Neuron (in vitro differentiated cells): Measurements from ENCODE around the gene GLCCI1.
"Not testable (repeated sequence)": the region's sequence is repeated elsewhere in the genome, so short reads cannot be mapped to it uniquely, and the experiment has no call there.

Experiments used
- H2AFZ ChIP-seq: one replicate; pipeline ENCODE4 v1.6.1; 2013; ENCODE audit warnings: low read depth, mild to moderate bottlenecking, inconsistent platforms, low read length, moderate library complexity
- H3K27me3 ChIP-seq: one replicate; pipeline ENCODE4 v1.6.1; 2013; ENCODE audit warnings: low read length; ENCODE audit not compliant: insufficient read depth
- H3K36me3 ChIP-seq: one replicate; pipeline ENCODE4 v1.6.1; 2013; ENCODE audit warnings: low read length; ENCODE audit not compliant: insufficient read depth
- H3K4me1 ChIP-seq: one replicate; pipeline ENCODE4 v1.6.1; 2013; ENCODE audit warnings: low read length; ENCODE audit not compliant: insufficient read depth
- H3K4me3 ChIP-seq: 2 replicates; pipeline ENCODE4 v1.5.1; 2013; ENCODE audit warnings: mild to moderate bottlenecking, low read length, moderate library complexity
- H3K9me3 ChIP-seq: one replicate; pipeline ENCODE4 v1.6.1; 2013; ENCODE audit warnings: low read length

GLCCI1 gene

DNA sequence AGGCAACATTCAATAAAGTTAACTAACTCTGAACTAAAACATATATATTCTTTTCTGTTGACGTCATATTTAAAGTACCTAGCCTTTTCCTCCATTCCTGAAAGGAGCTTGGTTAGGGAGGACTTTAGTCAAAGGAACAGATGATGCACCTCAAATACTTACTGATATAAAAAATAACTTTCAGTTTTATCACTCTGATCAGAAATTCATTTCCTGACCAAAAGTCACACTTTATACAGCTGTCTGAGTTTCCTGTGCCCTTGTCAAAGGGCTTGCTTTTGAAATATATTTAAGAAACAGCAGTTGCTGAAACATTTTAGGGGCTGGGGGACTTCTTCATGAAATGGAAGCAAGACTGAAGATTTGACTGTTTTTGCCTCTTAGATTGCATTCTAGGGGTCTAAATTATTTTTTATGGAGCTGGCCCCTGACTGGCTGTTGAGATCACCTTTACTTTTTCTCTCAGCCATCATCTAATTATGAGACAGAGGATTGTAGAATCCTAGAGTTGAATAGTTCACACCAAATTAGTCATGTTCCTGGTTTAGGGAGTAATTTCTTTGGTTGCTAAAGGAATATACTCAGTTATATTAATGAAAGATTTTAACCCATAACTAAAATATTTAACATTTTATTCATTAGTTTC is 46.6 kb downstream of the GLCCI1 start:
- peaks cover 20% of the 10 kb centered on the region for H3K36me3 ChIP-seq
- no peaks in the 10 kb centered on the region for H3K9me3 ChIP-seq
- H3K27me3 ChIP-seq = no peaks in the 10 kb centered on the region
- H3K4me1 ChIP-seq = no peaks in the 10 kb centered on the region
- H3K4me3 ChIP-seq = no peak overlapping the region
- H2AFZ ChIP-seq = no peak overlapping the region

DNA sequence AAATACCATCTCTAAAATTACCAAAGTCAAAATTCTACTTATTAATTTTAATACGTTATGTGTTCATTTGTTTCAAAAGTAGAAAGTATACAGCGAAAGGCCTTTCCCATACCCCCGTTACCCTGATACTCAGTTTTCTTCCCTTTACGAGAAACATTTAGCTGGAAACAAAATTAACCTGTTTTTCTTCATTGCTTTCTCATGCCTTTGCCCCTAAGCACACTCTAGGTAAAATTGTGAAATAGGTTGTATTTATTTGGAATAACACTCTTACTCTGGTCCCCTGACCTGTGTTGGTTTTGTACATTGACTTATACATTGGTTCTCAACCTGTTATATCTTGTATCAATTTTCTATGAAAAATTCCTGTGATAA is 47.1 kb downstream of the GLCCI1 start:
- H2AFZ ChIP-seq = no peak overlapping the region
- no peaks in the 10 kb centered on the region for H3K27me3 ChIP-seq
- no peak overlapping the region for H3K4me3 ChIP-seq
- H3K9me3 ChIP-seq = no peaks in the 10 kb centered on the region
- H3K36me3 ChIP-seq = peaks cover 19% of the 10 kb centered on the region
- no peaks in the 10 kb centered on the region for H3K4me1 ChIP-seq

DNA sequence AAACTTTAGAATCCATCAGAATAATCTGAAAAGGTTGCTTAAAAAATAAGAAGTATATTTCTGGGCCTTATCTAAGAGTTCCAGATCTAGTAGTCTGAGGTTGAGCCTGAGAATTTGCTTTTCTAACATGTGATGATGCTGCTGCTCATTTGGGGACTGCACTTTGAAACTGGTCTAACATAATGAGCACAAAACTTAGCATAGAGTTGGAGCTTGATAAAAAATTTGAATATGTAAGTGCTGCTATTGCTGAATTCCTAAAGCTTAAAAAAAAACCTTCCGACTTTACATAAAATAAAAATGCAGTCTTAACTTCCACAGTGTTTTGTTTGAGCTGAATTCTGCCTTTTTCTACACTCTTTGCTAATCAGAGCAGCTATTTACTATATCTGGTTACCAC is 48.8 kb downstream of the GLCCI1 start:
- peaks cover 11% of the 10 kb centered on the region for H3K36me3 ChIP-seq
- H3K4me3 ChIP-seq = no peak overlapping the region
- H3K4me1 ChIP-seq = no peaks in the 10 kb centered on the region
- no peaks in the 10 kb centered on the region for H3K9me3 ChIP-seq
- no peaks in the 10 kb centered on the region for H3K27me3 ChIP-seq
- H2AFZ ChIP-seq = no peak overlapping the region

DNA sequence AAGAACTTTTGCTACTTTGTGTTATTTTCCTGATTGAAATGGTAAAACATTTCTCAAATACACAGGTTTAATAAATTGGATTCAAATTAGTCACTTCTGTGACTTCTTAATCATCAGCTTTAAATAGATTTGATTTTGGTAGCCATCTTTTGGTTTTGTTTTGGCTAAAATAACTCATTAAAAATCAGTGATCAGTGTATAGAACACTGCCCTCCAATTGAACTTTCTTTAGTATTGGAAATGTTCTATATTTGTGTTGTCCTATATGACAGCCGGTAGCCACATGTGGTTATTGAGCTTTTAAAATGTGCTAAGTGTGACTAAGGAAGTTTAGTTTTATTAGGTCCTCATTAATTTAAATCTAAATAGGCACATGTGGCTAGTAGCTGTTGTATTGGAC is 50.4 kb downstream of the GLCCI1 start:
- Histone ChIP-seq H3K4me1 (no peaks in the 10 kb centered on the region), H3K4me3 (no peak overlapping the region), H3K9me3 (no peaks in the 10 kb centered on the region), H2AFZ (no peak overlapping the region), H3K36me3 (peaks cover 18% of the 10 kb centered on the region), H3K27me3 (no peaks in the 10 kb centered on the region)

DNA sequence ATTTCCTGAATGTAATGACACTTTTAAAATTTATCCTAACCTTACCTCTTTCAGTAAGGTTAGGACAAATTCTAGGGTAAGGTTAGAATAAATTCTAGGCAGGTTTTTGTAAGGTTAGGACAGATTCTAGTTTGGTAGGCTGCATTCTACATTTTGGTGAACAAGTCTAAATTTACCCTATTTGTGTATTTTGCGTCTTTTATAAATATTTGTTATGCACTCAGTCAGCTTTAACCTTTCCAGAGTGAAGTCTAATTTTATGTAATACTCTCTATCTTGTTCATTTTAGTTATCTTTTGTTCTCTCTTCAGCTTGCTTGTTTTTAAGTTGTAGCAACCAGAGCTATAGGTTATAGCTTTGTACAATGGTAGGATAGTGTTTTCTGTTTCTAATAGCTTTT is 54.0 kb downstream of the GLCCI1 start:
- no peak overlapping the region for H2AFZ ChIP-seq
- H3K4me3 ChIP-seq = no peak overlapping the region
- H3K9me3 ChIP-seq = peaks cover 15% of the 10 kb centered on the region
- no peaks in the 10 kb centered on the region for H3K27me3 ChIP-seq
- no peaks in the 10 kb centered on the region for H3K4me1 ChIP-seq
- H3K36me3 ChIP-seq = peaks cover 36% of the 10 kb centered on the region

DNA sequence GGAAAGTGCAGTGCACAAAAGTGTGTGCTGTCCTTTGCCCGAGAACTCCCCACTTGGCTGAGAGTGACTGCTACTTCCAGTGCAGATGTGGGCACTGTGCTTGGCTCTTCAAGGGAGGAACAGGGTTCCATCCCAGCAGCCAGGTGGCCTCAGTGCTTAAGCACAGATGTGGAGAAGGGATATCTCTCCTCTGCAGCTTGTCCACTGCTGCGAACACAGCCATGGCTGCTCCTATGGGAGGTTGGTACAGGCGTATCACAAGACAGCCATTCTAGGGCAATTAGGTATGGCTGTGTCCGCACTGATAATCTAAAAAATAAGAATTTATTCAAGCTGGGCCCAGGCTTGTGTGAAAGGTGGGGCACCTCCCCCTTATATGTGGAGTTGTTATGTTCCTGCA is 66.6 kb downstream of the GLCCI1 start:
- Histone ChIP-seq H3K4me1 (no peaks in the 10 kb centered on the region), H3K36me3 (peaks cover 23% of the 10 kb centered on the region), H3K4me3 (no peak overlapping the region), H3K27me3 (no peaks in the 10 kb centered on the region), H2AFZ (no peak overlapping the region), H3K9me3 (peaks cover 16% of the 10 kb centered on the region)

DNA sequence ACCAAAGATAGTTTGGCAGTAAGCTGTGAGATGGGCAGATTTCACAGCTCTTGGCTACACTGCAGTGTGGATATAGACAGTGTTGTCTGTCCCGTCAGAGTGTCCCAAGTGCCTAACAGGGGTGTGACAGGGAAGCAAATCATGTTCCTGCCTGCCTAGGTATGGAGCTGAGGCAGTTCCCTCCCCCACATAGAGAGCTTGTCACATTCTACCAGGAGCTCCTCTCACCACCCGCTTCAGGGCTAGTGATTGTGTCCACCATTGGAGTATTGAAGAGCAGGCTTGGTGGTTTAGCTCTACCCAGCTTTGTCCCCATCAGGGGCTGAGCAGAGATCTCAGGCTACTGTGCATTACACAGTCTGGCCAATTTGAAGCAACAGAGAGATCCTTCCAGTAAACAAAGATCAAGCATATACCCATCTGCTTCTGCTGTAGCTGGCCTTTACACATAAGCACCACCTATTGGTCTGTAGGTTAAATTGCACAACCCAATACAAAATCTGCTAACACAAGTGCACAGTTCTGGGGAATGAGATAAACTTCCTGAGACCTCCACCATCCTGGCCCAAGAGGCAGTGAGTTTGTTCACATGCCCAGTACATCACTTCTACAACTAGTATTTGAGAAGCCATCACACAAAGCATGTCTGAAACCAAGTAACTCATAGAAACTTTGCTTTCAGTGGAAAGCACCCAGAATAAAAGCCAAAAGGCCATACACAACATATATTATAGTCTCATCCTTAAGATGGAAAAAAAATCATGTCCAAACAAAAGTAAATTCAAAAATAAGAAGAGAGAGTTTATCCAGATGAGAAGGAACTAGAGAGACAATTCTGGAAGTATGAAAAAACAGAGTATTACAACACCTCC is 67.3 kb downstream of the GLCCI1 start:
- no peaks in the 10 kb centered on the region for H3K4me1 ChIP-seq
- H3K27me3 ChIP-seq = no peaks in the 10 kb centered on the region
- H3K36me3 ChIP-seq = peaks cover 23% of the 10 kb centered on the region
- no peak overlapping the region for H2AFZ ChIP-seq
- H3K4me3 ChIP-seq = no peak overlapping the region
- peaks cover 16% of the 10 kb centered on the region for H3K9me3 ChIP-seq

DNA sequence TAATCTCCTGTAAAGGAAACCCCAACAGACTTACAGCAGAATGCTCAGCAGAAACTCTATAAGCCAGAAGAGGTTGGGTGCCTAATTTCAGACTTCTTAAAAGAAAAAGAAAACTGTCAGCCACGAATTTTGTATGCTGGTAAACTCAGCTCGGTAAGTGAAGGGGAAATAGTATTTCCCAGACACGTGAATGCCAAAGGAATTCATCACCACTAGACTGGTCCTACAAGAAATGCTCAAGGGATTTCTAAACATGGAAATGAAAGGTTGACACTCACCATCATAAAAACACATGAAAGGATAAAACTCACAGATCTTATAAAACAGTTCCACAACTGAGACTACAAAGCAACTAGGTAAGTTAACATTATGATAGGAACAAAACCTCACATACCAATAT is 68.6 kb downstream of the GLCCI1 start:
- peaks cover 23% of the 10 kb centered on the region for H3K36me3 ChIP-seq
- no peaks in the 10 kb centered on the region for H3K4me1 ChIP-seq
- peaks cover 16% of the 10 kb centered on the region for H3K9me3 ChIP-seq
- H3K27me3 ChIP-seq = no peaks in the 10 kb centered on the region
- H2AFZ ChIP-seq = no peak overlapping the region
- H3K4me3 ChIP-seq = no peak overlapping the region

DNA sequence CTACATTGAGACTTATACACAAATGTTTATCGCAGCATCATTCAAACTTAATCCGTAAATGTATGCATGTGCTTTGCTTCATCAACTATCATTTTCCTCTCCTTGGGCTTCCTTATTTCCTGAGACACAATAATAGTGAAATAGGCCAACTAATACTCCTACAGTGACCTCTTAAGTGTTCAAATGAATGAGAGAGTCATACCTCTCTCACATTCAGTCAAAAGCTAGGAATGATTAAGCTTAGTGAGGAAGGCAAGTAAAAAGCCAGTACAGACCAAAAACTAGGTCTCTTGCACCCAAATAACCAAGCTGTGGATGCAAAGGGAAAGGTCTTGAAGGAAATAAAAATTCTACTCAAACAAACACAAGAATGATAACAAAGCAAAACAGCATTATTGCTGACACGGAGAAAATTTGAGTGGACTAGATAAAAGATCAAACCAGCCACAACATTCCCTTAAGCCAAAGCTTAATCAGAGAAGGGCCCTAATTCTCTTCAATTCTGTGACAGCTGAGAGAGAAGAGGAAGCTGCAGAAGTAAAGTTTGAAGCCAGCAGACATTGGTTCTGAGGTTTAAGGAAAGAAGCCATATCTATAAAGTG is 72.3 kb downstream of the GLCCI1 start:
- H3K4me3 ChIP-seq = no peak overlapping the region
- H3K9me3 ChIP-seq = peaks cover 7% of the 10 kb centered on the region
- no peak overlapping the region for H2AFZ ChIP-seq
- no peaks in the 10 kb centered on the region for H3K4me1 ChIP-seq
- no peaks in the 10 kb centered on the region for H3K27me3 ChIP-seq
- peaks cover 24% of the 10 kb centered on the region for H3K36me3 ChIP-seq

DNA sequence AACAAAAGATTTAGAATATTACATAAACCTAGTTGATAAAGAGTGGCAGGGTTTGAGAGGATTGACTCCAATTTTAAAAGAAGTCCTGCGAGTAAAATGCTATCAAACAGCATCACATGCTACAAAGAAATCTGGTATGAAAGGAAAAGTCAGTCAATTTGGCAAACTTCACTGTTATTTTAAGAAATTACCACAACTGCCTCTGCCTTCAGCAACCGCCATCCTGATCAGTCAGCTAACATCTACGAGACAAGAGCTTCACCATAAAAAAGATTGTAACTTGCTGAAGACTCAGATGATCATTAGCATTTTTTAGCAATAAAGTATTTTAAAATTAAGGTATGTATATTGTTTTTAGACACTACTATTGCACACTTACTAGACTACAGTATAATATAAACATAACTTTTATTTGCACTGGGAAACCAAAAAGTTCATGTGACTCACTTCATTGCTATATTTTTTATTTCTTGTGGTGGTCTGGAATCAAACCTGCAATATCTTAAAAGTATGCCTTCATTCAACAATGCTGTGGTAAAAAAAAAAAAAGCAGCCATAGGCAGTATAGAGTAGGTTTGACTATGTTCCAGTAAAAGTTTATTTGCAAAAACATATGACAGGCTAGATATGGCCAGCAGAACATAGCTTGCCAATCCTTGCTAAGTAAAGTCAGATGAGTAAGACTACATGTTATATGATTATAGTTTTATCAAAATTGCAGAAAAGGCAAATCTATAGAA is 74.4 kb downstream of the GLCCI1 start:
- Histone ChIP-seq H2AFZ (no peak overlapping the region), H3K36me3 (peaks cover 15% of the 10 kb centered on the region)

DNA sequence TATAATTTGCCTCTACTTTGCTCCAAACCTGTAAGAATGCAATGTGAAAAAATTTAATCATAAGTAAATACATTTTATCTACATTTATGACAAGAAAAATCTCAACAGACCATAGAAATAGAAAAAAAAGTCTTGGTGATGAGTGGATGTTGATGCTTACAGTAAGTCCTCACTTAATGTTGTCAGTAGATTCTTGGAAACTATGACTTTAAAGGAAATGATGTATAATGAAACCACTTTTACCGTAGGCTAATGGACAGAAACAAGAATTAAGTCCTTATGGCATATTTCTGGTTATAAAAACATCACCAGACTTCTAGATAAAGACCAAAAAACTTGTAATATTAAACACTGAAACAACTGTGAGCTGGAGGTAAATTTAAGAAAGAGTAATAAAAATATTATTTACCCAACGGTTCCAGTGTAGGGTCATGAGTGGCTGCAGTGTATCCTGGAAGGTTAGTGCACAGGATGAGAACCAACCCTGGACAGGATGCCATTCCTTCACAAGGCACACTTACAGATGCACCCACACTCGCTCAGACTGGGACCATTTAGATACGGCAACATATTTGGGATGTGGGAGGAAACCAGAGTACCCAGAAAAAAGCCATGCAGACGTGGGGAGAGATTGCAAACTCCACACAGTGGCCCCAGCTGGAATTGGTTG is 76.3 kb downstream of the GLCCI1 start:
- Histone ChIP-seq H3K36me3 (peaks cover 11% of the 10 kb centered on the region), H3K4me3 (no peak overlapping the region), H3K27me3 (no peaks in the 10 kb centered on the region), H3K9me3 (peaks cover 2% of the 10 kb centered on the region), H3K4me1 (no peaks in the 10 kb centered on the region), H2AFZ (no peak overlapping the region)

More for the DNA sequence above, 74.4 kb downstream of the GLCCI1 start:
- no peaks in the 10 kb centered on the region for H3K27me3 ChIP-seq
- no peaks in the 10 kb centered on the region for H3K4me1 ChIP-seq
- H3K4me3 ChIP-seq = no peak overlapping the region
- H3K9me3 ChIP-seq = peaks cover 2% of the 10 kb centered on the region

DNA sequence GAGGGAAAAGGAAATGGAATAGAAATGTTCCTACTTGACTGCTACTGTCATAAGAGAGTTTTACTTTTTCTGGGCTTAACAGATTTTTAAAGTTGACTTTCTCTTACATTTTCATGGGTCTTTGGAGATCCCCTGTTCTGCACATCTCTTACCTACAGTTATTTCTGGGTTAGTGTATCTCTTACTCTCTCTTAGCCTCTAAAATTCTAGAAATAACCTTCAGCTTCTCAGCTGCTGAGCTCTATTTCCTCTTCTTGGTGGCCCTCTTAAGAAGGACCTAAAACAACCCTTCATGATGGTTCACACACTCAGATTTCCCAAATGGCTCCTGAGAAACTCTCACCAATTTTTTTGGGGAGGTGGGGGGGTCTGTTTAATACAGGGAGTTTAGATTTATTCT is 79.5 kb downstream of the GLCCI1 start:
- not testable (repeated sequence) for H3K36me3 ChIP-seq, H3K4me1 ChIP-seq, H2AFZ ChIP-seq, H3K27me3 ChIP-seq, H3K9me3 ChIP-seq, H3K4me3 ChIP-seq
